GM12874 (cell line): ENCODE results near the gene POU2AF3.

ENCODE experiments used
- CTCF ChIP-seq: IDR thresholded peaks from 2 replicates; pipeline ENCODE4 v1.5.1; 2011; ENCODE audit warnings: low read depth, mild to moderate bottlenecking, control low read depth, low read length, moderate library complexity; ENCODE audit not compliant: insufficient read depth

The POU2AF3 gene

GRCh38 chr11:111342329-111342728, 44.0 kb downstream of the POU2AF3 start:
- no peak for TF ChIP-seq CTCF

DNA sequence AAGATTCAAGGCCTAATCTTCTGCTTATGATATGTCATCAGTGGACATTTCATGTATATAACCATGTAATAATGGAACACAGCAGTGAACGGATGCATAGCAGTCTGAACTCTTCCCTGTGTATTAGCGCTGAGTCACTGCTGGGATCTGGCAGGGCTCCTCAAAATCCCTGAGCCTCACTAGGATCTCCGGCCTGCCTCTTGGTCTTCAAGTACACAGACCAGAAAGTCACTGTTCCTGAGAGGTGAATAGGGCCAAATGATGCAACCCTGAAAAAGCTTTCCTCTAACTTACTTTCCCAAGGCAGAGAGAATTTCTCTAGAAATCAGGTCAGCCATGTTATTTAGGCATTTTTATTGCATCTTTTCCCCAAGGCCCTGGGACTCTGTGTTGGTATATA, 45.7 kb downstream of the POU2AF3 start:
- TF ChIP-seq CTCF: no peak

DNA sequence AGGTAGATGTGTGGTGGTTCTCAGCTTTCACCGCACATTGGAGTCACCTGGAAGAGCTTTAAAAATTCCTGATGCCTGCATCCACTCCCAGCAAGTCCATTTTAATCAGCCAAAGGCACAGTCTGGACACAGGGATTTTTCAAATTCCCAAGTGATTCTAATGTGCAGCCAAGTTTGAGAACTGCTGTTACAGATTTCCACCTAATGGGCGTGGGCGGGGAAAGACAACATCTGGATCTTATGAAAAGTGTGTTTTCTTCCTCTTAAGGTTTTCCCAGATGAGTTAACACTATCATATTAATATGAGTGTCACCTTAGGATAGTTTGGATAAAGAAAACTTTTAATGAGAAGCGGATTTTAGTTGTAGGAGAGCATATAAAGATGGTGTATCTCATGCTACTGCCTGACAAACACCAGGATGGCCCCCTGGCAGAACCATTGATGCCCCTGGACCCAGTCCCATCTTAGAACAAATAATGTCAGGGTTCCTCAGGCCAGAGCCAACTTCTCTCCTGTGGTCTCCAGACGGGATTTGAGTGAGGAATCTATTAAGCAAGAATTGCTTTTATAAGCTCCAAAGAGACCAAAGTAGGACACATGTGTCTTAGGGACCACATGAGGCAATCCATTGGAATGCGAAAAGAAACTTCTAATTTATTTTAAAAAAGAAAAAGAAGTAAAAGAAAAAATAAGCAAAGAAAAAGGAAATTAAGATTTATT, 48.8 kb downstream of the POU2AF3 start:
- no peak for TF ChIP-seq CTCF

DNA sequence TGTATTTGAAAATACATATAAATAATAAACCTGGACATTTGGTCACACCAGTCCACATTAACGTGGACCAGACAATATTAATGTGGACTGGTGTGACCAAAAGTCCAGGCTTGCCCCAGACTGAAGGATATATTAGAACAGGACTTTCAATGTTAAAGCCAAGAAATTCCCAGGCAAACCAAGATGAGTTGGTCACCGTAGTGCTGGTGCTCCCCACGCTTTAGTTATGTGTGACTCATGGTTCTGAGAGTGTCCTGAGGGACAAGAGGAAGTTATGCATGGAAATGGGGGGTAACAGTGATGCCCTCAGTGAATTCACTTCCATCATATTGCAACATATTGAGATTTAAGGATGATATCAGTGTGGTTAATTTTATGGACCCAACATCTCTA, 49.4 kb downstream of the POU2AF3 start:
- no peak for TF ChIP-seq CTCF

DNA sequence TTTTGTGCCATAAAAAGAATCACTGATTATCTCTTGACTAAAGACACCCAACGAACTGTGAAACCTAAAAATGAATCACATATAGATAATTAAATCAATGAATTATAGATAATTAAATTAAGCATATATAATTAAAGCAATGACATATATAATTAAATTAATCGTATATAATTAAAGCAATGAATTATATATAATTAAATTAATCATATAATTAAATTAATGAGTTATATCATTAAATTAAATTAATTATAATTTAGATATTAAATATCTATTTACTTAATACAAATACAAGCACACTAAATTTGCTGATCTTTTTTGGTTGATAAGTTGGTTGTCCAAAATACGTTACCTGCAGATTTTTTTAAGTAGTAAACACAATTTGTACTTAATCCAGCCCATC, 49.8 kb downstream of the POU2AF3 start:
- TF ChIP-seq CTCF: no peak

GRCh38 chr11:111349191-111349695, 50.9 kb downstream of the POU2AF3 start:
- no peak for TF ChIP-seq CTCF

- no peak for TF ChIP-seq CTCF
These were observed 52.5 kb downstream of the POU2AF3 start for GRCh38 chr11:111350811-111351210.
